ENCODE data around the gene DIP2C.
"Not testable (repeated sequence)": the region's sequence is repeated elsewhere in the genome, so short reads cannot be mapped to it uniquely, and the experiment has no call there.

The DIP2C gene

DNA sequence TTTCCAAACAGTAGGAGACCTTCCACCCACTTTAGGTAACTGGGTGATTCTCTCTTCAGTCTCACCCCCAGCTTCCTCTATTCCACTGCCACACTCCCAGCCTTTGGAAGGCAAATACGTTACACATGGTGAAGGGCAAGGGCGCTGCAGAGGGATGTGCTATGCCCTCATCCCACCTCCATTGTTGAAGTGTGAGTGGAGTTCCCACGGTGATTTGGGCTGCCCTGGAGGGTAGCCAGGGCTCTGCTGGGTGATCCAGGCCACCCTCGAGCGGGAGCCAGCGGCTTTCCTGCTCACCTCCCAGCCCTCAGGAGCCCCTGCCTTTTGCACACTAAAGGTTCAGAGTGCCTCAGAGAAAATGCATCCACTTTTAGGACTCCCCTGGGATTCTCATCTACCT is 373.1 kb downstream of the DIP2C start:
- DNase-seq, result no peak

DNA sequence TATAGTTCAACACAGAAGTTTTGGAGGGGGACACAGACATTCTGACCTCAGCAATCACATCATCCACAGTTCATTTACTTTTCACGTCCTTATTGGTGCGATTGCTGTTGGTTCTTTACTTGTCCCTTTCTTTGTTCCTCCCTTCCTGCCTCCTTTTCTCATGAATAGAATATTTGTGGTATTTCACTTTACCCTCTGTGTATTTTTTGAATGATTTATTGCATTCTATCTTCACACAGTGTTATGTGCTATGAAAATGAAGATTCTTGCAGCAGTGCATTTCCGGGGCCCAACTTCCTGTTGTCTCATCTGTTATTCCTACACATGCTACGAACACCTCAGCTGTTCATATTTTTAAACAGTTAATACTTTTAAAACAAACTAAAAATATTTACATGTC is 374.6 kb downstream of the DIP2C start:
- no peak for DNase-seq

DNA sequence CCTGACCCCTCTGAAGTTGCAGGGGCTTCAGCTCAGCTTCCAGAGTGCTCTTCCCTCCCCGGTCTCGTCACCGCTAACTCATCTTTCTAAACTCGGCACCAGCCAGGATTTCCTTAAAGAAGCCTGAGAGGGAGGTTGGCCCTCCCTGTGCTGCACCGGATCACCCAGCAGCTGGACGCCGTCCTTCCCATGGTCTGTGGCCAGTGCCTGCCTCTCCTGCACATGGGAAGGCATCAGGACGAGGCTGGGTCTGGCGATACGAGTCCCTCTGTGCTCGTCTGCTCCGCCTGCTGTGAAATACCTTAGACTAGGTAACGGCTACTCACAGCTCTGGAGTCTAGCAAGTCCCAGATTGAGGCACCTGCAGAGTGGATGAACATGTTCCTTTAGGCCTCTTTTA is 375.1 kb downstream of the DIP2C start:
- DNase-seq, result no peak

DNA sequence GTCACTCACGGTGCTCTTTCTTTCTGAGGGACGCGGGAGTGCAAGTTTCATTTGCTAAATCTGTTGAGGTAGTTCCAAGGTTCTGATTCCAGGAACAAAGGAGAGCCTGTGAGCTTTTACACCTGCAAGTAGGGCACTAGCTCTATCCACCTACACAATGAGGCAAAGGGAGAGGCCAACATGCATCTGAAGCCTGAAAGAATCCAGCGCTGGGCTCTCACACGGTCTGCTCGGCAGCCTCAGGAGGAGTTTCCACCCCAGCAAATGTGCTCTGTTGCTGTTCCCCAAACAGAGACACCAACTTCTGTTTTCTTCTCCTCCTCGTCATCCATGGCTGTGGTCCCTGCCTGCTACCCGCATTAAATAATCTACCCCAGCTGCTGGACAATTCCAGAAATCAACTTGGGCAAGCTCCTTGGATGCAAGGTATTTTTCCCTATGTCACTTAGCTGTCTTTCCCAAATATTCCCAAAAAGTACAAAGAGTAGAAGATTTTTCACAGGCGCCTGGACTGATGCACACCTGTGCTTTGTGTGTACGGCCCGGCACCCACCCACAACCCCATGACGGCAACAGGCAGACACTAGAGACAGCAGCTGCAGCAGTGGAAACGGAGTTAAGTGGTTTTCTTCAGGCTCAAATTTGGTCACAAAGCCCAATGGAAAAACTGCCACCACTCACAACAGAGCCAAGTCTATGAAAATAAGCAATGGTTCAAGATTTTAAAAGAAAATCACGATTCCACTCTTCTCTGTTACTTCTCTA is 377.4 kb downstream of the DIP2C start:
- no peak for DNase-seq

- no peak for DNase-seq
These were observed 378.4 kb downstream of the DIP2C start for GRCh38 chr10:310976-311639.

- no peak for DNase-seq
These were observed 379.1 kb downstream of the DIP2C start for GRCh38 chr10:310371-310770.

- no peak for DNase-seq
These were observed 380.8 kb downstream of the DIP2C start for GRCh38 chr10:308572-309085.

GRCh38 chr10:308101-308500 is 381.4 kb downstream of the DIP2C start:
- DNase-seq, result no peak

DNA sequence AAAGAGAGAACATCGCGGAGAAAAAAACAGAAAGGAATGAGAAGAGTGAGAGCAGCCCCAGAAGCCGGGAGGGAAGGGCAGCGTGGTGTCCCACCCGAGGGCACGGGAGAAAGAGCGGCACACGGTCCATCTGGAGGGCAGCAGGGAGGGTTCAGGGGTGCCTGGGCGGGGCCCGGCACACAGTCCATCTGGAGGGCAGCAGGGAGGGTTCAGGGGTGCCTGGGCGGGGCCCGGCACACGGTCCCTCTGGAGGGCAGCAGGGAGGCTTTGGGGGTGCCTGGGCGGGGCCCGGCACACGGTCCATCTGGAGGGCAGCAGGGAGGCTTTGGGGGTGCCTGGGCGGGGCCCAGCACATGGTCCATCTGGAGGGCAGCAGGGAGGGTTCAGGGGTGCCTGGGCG is 381.8 kb downstream of the DIP2C start:
- DNase-seq, result no peak

GRCh38 chr10:306675-307185 is 382.7 kb downstream of the DIP2C start:
- DNase-seq, result no peak

DNA sequence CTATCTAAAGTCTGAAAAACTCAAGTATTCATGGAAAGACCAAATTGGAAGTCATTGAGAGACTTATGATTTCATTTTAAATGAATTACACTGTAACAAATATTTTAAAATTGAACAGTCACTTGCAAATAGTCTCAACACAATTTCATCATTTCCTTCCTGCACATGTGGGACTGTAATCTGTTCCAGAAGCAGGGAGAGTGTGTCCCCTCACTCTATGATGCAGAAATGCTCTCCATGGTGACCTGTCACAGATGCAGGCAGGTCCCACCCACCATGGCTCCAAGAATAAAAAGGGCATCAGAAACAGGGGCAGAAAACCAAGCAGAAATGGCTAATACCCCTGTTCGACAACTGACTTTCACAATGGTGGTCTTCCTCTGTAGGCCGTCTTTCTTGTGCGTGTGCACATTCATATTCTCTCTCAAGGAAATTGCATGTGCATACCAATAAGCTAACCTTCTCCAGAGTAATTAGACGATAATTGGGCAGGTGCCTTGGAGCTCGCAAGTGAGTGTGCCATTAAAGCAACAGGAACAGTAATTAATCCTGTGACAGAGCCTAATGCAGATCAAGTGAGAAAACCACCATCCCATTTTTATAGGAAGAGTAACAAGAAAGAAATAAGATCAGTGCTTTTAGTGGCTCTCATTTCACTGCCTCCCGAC is 383.3 kb downstream of the DIP2C start:
- DNase-seq, result no peak

GRCh38 chr10:305034-305433 is 384.4 kb downstream of the DIP2C start:
- no peak for DNase-seq

- DNase-seq, result no peak
These were observed 387.9 kb downstream of the DIP2C start for GRCh38 chr10:301536-301935.

GRCh38 chr10:300580-300979 is 388.9 kb downstream of the DIP2C start:
- DNase-seq, result not testable (repeated sequence)

DNA sequence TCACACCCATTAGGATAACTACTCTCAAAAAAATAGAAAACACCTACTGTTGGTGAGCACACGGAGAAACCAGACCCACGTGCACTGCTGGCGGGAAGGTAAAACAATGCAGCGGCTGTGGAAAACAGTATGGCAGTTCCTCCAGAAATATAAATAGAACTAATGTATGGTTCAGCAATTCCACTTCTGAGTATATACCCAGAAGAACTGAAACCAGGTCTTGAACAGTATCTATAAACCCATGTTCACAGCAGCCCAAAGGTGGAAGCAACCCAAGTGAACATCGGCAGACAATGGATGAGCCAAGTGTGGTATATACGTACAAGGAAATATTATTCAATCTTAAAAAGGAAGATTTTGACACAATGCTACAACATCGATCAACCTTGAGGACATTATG is 389.5 kb downstream of the DIP2C start:
- no peak for DNase-seq

DNA sequence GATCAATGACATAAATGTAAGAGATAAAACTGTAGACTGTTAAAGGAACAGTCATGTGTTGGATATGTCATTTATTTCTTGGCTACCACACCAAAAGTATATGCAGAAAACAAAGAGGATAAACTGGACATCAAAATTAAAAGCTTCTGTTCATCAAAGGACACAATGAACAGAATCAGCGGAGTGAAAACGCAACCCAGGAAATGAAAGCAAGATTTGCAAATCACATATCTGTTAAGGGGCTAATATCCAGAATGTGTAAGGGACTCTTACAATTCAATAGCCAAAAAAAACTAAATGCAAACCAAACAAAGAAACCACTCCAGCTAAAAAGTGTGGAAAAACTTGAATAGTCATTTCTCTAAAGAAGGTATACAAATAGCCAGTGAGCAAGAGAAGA is 390.0 kb downstream of the DIP2C start:
- DNase-seq, result no peak

GRCh38 chr10:298033-298432 is 391.4 kb downstream of the DIP2C start:
- DNase-seq, result no peak

DNA sequence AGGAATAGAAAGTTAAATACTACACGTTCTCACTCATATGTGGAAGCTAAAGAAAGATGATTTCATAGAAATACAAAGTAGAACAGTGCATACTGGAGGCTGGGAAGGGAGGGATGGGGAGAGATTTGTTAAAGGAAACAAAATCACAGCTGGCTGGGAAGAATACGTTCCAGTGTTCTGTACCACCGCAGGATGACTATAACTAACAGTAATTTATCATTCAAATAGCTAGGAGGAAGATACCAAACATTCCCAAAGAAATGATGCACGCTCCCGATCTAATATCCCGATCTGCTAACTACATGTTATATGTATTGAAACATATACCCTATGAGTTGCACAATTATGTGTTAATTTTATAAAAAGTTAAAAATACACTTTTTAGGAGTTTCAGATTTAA is 391.9 kb downstream of the DIP2C start:
- no peak for DNase-seq

- no peak for DNase-seq
These were observed 395.8 kb downstream of the DIP2C start for GRCh38 chr10:293636-294035.

GRCh38 chr10:290026-290725 is 399.3 kb downstream of the DIP2C start:
- no peak for DNase-seq

DNA sequence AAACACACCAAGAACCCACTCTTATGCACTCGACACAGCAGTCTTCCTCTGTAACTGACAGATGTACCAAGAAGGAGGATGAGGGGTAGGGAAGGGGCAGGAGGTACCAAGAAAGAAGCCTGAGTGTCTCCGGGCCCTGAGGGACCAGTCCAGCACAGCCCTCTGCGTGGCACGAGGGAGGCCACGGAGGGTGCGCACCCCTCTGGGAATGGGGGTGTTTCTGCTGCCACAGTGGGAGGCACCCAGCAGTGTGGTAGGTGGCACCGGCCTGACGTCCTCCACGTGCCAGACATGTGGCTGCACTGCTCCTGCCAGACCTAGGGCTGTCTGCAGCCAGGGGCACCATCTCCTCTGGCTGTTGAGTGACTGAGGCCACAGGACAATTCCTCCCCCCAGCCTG is 399.9 kb downstream of the DIP2C start:
- no peak for DNase-seq

- no peak for DNase-seq
These were observed 400.9 kb downstream of the DIP2C start for GRCh38 chr10:288316-289200.
